K562 (cell line): ENCODE measurements around the gene MAST3. TPM values are rescaled to one million over a fixed set of nuclear protein-coding genes. Genes with fewer than 3 reads are reported as not detected.

Experiments used
- BMI1 ChIP-seq: fragments of 150-350 bp; IDR thresholded peaks from 2 replicates; pipeline ENCODE4 v1.6.1; 2014; ENCODE audit warnings: low read length
- BRF1 ChIP-seq: IDR thresholded peaks from 3 replicates; pipeline ENCODE4 v1.6.1; 2011; ENCODE audit warnings: borderline replicate concordance, mild to moderate bottlenecking; ENCODE audit not compliant: insufficient read length; ENCODE audit errors: extremely low read depth
- CC2D1A ChIP-seq: fragments of 450-650 bp; IDR thresholded peaks from 2 replicates; pipeline ENCODE4 v1.6.1; 2017; ENCODE audit warnings: mild to moderate bottlenecking
- EHMT2 ChIP-seq: fragments of 450-650 bp; IDR thresholded peaks from 2 replicates; pipeline ENCODE4 v1.6.1; 2018; ENCODE audit warnings: antibody characterized with exemption
- JUN ChIP-seq, 2 experiments: sonication (generic) in 1 of 2; formaldehyde crosslinking in 1 of 2; IDR thresholded peaks; 2 replicates each; pipeline versions ENCODE4 v1.6.1 to v1.8.0; 2012 to 2022; ENCODE audit warnings: borderline replicate concordance in 2 of 2, mild to moderate bottlenecking in 2 of 2, improper control_type of control experiment in 1 of 2, low read depth in 1 of 2, low read length in 1 of 2, missing genetic modification reagents in 1 of 2
- POLR2H ChIP-seq: IDR thresholded peaks from 2 replicates; pipeline ENCODE4 v1.6.1; 2016; ENCODE audit warnings: missing genetic modification characterization, low read depth, mild to moderate bottlenecking, control low read depth, missing compliant biosample characterization, moderate library complexity
- ZBTB17 ChIP-seq: fragments of 450-650 bp; formaldehyde crosslinking; IDR thresholded peaks from 2 replicates; pipeline ENCODE4 v1.4.0; 2020; ENCODE audit warnings: mild to moderate bottlenecking
- polyA plus RNA-seq, 8 experiments: library from polyadenylated mRNA; depleted of rRNA in 4 of 8; stranded (reverse) in 5 of 8; unstranded in 3 of 8; fragments of >200 nt; fragmentation: Nextera tagmentation in 2 of 8; fragmentation: Illumina TruSeq in 1 of 8; extraction: Ambion mirVana in 2 of 8; extraction: Trizol in 1 of 8; gene quantifications; 2 replicates each; pipeline versions ENCODE4 v1.2.1 to v1.2.3, GENCODE V29; 2011 to 2014; ENCODE audit warnings: inconsistent platforms in 1 of 8, missing spikeins in 1 of 8
- total RNA-seq, 7 experiments: library from RNA; depleted of rRNA in 6 of 7; stranded (reverse); fragments of >200 nt in 6 of 7; fragmentation: Illumina TruSeq in 2 of 7; extraction: Trizol in 2 of 7; gene quantifications; 2 replicates each; pipeline versions ENCODE4 v1.2.1 to v1.2.3, GENCODE V29; 2011 to 2021; ENCODE audit warnings: low replicate concordance in 1 of 7
- TF ChIP-seq, protein P1 (sequence below): fragments of 250-450 bp; sonication (Bioruptor Pico); IDR thresholded peaks from 2 replicates; pipeline ENCODE4 v1.8.0; 2022; ENCODE audit warnings: moderate library complexity, mild to moderate bottlenecking, inconsistent platforms
- TF ChIP-seq, protein P2 (sequence below), 2 experiments: fragments of 450-650 bp in 1 of 2; IDR thresholded peaks; 2 replicates each; pipeline ENCODE4 v1.6.1; 2011 to 2017; ENCODE audit warnings: low read depth in 2 of 2, antibody characterized with exemption in 1 of 2, borderline replicate concordance in 1 of 2, low read length in 1 of 2, mild to moderate bottlenecking in 1 of 2, mixed read lengths in 1 of 2; ENCODE audit not compliant: control insufficient read depth in 1 of 2
- TF ChIP-seq, protein P3 (sequence below): fragments of 250-450 bp; sonication (Bioruptor Pico); IDR thresholded peaks from 2 replicates; pipeline ENCODE4 v1.4.0; 2020; ENCODE audit warnings: mild to moderate bottlenecking, moderate library complexity, borderline replicate concordance

Gene MAST3
- total and polyA plus RNA-seq, 9 of the 15 experiments (the other 6 are each of a cell fraction or from before 2014, with no cell fraction given), result 0.94 to 9.9 (median 2.4) TPM

DNA sequence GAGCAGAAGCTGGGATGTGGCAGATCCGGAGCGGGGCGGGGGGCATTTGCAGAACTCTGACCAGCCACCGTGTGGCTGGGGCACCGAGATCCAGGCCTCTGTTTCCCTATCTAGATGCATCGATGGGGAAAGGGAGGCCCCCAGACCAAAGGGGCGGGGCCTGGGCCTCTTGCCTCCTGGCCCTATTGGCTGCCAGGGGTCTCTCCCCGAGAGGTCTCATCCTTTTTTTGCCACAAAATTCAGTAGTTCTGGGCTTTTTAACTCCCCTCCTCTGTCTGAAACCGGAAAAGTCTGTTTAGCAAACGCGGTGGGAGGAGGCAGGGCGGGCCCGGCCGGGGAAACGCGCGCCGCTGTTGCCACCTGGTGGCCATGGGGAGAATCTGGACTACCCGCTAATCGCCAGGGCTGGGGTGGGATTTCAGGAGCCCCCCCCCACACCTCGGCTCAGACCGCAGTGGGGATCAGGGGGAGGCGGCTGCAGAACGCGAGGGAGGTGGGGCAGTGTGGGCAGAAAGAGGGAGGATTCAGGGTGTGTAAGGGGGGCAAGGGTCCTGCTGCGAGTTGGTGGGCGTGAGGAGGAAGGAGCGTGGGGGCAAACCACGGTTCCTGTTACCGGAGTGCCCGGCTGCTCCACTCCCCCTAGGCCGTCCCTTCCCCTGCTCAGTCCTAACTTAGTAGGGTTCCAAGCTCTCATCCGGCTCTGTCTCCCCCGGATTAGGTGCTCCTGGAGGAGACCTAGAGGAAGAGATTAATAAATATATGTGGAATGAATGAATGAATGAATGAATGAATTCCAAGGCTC, 39.2 kb upstream of the MAST3 start (continued):
- TF ChIP-seq, protein P1, sequence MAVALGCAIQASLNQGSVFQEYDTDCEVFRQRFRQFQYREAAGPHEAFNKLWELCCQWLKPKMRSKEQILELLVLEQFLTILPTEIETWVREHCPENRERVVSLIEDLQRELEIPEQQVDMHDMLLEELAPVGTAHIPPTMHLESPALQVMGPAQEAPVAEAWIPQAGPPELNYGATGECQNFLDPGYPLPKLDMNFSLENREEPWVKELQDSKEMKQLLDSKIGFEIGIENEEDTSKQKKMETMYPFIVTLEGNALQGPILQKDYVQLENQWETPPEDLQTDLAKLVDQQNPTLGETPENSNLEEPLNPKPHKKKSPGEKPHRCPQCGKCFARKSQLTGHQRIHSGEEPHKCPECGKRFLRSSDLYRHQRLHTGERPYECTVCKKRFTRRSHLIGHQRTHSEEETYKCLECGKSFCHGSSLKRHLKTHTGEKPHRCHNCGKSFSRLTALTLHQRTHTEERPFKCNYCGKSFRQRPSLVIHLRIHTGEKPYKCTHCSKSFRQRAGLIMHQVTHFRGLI (CRISPR knock-in tag), result no peak
- TF ChIP-seq BRF1, result no peak
- no peak for TF ChIP-seq BMI1
- no peak for TF ChIP-seq POLR2H (tag)
- TF ChIP-seq, protein P2, sequence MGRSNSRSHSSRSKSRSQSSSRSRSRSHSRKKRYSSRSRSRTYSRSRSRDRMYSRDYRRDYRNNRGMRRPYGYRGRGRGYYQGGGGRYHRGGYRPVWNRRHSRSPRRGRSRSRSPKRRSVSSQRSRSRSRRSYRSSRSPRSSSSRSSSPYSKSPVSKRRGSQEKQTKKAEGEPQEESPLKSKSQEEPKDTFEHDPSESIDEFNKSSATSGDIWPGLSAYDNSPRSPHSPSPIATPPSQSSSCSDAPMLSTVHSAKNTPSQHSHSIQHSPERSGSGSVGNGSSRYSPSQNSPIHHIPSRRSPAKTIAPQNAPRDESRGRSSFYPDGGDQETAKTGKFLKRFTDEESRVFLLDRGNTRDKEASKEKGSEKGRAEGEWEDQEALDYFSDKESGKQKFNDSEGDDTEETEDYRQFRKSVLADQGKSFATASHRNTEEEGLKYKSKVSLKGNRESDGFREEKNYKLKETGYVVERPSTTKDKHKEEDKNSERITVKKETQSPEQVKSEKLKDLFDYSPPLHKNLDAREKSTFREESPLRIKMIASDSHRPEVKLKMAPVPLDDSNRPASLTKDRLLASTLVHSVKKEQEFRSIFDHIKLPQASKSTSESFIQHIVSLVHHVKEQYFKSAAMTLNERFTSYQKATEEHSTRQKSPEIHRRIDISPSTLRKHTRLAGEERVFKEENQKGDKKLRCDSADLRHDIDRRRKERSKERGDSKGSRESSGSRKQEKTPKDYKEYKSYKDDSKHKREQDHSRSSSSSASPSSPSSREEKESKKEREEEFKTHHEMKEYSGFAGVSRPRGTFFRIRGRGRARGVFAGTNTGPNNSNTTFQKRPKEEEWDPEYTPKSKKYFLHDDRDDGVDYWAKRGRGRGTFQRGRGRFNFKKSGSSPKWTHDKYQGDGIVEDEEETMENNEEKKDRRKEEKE (IDR thresholded peaks at IDR 0.05; ENCODE audit: borderline replicate concordance in 1 of 2, control insufficient read depth in 1 of 2, low read depth in 2 of 2, low read length in 1 of 2), result no peak
- TF ChIP-seq JUN (IDR thresholded peaks at IDR 0.05; ENCODE audit: borderline replicate concordance, low read depth, low read length), result 0 out of 2 replicates have a peak, but pooled peaks have one; percentile 13
- no peak for TF ChIP-seq JUN (CRISPR knock-in tag; IDR thresholded peaks at IDR 0.05; ENCODE audit: borderline replicate concordance)
- TF ChIP-seq, protein P3, sequence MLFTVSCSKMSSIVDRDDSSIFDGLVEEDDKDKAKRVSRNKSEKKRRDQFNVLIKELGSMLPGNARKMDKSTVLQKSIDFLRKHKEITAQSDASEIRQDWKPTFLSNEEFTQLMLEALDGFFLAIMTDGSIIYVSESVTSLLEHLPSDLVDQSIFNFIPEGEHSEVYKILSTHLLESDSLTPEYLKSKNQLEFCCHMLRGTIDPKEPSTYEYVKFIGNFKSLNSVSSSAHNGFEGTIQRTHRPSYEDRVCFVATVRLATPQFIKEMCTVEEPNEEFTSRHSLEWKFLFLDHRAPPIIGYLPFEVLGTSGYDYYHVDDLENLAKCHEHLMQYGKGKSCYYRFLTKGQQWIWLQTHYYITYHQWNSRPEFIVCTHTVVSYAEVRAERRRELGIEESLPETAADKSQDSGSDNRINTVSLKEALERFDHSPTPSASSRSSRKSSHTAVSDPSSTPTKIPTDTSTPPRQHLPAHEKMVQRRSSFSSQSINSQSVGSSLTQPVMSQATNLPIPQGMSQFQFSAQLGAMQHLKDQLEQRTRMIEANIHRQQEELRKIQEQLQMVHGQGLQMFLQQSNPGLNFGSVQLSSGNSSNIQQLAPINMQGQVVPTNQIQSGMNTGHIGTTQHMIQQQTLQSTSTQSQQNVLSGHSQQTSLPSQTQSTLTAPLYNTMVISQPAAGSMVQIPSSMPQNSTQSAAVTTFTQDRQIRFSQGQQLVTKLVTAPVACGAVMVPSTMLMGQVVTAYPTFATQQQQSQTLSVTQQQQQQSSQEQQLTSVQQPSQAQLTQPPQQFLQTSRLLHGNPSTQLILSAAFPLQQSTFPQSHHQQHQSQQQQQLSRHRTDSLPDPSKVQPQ (CRISPR knock-in tag), result no peak
- no peak for TF ChIP-seq ZBTB17 (CRISPR knock-in tag)
- peak; percentile 83 for TF ChIP-seq CC2D1A
- no peak for TF ChIP-seq EHMT2
